ENCODE data around the gene KRTAP9-1.

DNA sequence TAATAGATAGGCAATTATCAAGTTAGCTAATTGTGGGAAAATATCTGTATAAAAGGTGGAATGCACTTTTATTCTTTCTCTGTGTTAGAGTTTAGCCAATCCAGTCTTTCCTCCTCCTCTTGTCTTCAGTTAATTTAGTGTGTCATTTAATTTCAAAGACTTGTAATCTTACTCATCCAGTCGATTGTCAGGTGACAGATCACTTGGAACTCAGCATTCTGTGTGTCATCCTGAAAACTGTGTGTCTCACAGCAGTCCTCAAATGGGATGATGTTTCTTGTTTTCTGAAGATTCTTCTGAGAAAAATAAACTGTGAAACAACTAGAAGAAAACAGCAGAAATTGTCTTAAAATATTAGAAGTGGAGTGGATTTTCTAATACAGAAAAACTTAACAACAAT lies 4.7 kb upstream of the KRTAP9-1 start:
- TF ChIP-seq EZH2phosphoT487 (IDR thresholded peaks at IDR 0.05; ENCODE audit: unreplicated experiment) (no peak), EZH2 (IDR thresholded peaks at IDR 0.05; ENCODE audit: low read depth, unreplicated experiment) (no peak), JUNB (IDR thresholded peaks at IDR 0.05; ENCODE audit: unreplicated experiment) (no peak), CREB1 (CRISPR knock-in tag; IDR thresholded peaks at IDR 0.05; ENCODE audit: low read depth) (no peak), ZNF114 (CRISPR knock-in tag; IDR thresholded peaks at IDR 0.05) (no peak), POLR2AphosphoS5 (IDR thresholded peaks at IDR 0.05; ENCODE audit: low read depth) (no peak), STAT1 (IDR thresholded peaks at IDR 0.05; ENCODE audit: unreplicated experiment) (no peak), ZNF331 (CRISPR knock-in tag; IDR thresholded peaks at IDR 0.05; ENCODE audit: low read depth) (no peak), NANOG (IDR thresholded peaks at IDR 0.05; ENCODE audit: borderline replicate concordance) (no peak)
- TF ChIP-seq, protein P1, sequence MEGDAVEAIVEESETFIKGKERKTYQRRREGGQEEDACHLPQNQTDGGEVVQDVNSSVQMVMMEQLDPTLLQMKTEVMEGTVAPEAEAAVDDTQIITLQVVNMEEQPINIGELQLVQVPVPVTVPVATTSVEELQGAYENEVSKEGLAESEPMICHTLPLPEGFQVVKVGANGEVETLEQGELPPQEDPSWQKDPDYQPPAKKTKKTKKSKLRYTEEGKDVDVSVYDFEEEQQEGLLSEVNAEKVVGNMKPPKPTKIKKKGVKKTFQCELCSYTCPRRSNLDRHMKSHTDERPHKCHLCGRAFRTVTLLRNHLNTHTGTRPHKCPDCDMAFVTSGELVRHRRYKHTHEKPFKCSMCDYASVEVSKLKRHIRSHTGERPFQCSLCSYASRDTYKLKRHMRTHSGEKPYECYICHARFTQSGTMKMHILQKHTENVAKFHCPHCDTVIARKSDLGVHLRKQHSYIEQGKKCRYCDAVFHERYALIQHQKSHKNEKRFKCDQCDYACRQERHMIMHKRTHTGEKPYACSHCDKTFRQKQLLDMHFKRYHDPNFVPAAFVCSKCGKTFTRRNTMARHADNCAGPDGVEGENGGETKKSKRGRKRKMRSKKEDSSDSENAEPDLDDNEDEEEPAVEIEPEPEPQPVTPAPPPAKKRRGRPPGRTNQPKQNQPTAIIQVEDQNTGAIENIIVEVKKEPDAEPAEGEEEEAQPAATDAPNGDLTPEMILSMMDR (conservative IDR thresholded peaks at IDR 0.05; ENCODE audit: low read depth in 2 of 2): no peak
- TF ChIP-seq, protein P2, sequence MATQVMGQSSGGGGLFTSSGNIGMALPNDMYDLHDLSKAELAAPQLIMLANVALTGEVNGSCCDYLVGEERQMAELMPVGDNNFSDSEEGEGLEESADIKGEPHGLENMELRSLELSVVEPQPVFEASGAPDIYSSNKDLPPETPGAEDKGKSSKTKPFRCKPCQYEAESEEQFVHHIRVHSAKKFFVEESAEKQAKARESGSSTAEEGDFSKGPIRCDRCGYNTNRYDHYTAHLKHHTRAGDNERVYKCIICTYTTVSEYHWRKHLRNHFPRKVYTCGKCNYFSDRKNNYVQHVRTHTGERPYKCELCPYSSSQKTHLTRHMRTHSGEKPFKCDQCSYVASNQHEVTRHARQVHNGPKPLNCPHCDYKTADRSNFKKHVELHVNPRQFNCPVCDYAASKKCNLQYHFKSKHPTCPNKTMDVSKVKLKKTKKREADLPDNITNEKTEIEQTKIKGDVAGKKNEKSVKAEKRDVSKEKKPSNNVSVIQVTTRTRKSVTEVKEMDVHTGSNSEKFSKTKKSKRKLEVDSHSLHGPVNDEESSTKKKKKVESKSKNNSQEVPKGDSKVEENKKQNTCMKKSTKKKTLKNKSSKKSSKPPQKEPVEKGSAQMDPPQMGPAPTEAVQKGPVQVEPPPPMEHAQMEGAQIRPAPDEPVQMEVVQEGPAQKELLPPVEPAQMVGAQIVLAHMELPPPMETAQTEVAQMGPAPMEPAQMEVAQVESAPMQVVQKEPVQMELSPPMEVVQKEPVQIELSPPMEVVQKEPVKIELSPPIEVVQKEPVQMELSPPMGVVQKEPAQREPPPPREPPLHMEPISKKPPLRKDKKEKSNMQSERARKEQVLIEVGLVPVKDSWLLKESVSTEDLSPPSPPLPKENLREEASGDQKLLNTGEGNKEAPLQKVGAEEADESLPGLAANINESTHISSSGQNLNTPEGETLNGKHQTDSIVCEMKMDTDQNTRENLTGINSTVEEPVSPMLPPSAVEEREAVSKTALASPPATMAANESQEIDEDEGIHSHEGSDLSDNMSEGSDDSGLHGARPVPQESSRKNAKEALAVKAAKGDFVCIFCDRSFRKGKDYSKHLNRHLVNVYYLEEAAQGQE (IDR thresholded peaks at IDR 0.05; ENCODE audit: unreplicated experiment): no peak
- TF ChIP-seq, protein P3, sequence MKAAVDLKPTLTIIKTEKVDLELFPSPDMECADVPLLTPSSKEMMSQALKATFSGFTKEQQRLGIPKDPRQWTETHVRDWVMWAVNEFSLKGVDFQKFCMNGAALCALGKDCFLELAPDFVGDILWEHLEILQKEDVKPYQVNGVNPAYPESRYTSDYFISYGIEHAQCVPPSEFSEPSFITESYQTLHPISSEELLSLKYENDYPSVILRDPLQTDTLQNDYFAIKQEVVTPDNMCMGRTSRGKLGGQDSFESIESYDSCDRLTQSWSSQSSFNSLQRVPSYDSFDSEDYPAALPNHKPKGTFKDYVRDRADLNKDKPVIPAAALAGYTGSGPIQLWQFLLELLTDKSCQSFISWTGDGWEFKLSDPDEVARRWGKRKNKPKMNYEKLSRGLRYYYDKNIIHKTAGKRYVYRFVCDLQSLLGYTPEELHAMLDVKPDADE (IDR thresholded peaks at IDR 0.05): no peak
- TF ChIP-seq, protein P4, sequence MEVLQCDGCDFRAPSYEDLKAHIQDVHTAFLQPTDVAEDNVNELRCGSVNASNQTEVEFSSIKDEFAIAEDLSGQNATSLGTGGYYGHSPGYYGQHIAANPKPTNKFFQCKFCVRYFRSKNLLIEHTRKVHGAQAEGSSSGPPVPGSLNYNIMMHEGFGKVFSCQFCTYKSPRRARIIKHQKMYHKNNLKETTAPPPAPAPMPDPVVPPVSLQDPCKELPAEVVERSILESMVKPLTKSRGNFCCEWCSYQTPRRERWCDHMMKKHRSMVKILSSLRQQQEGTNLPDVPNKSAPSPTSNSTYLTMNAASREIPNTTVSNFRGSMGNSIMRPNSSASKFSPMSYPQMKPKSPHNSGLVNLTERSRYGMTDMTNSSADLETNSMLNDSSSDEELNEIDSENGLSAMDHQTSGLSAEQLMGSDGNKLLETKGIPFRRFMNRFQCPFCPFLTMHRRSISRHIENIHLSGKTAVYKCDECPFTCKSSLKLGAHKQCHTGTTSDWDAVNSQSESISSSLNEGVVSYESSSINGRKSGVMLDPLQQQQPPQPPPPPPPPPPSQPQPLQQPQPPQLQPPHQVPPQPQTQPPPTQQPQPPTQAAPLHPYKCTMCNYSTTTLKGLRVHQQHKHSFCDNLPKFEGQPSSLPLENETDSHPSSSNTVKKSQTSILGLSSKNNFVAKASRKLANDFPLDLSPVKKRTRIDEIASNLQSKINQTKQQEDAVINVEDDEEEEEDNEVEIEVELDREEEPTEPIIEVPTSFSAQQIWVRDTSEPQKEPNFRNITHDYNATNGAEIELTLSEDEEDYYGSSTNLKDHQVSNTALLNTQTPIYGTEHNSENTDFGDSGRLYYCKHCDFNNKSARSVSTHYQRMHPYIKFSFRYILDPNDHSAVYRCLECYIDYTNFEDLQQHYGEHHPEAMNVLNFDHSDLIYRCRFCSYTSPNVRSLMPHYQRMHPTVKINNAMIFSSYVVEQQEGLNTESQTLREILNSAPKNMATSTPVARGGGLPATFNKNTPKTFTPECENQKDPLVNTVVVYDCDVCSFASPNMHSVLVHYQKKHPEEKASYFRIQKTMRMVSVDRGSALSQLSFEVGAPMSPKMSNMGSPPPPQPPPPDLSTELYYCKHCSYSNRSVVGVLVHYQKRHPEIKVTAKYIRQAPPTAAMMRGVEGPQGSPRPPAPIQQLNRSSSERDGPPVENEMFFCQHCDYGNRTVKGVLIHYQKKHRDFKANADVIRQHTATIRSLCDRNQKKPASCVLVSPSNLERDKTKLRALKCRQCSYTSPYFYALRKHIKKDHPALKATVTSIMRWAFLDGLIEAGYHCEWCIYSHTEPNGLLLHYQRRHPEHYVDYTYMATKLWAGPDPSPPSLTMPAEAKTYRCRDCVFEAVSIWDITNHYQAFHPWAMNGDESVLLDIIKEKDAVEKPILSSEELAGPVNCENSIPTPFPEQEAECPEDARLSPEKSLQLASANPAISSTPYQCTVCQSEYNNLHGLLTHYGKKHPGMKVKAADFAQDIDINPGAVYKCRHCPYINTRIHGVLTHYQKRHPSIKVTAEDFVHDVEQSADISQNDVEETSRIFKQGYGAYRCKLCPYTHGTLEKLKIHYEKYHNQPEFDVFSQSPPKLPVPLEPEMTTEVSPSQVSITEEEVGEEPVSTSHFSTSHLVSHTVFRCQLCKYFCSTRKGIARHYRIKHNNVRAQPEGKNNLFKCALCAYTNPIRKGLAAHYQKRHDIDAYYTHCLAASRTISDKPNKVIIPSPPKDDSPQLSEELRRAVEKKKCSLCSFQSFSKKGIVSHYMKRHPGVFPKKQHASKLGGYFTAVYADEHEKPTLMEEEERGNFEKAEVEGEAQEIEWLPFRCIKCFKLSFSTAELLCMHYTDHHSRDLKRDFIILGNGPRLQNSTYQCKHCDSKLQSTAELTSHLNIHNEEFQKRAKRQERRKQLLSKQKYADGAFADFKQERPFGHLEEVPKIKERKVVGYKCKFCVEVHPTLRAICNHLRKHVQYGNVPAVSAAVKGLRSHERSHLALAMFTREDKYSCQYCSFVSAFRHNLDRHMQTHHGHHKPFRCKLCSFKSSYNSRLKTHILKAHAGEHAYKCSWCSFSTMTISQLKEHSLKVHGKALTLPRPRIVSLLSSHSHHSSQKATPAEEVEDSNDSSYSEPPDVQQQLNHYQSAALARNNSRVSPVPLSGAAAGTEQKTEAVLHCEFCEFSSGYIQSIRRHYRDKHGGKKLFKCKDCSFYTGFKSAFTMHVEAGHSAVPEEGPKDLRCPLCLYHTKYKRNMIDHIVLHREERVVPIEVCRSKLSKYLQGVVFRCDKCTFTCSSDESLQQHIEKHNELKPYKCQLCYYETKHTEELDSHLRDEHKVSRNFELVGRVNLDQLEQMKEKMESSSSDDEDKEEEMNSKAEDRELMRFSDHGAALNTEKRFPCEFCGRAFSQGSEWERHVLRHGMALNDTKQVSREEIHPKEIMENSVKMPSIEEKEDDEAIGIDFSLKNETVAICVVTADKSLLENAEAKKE (CRISPR knock-in tag; IDR thresholded peaks at IDR 0.05): no peak

All from GM23338 (cell line).